Endothelial cell of hepatic sinusoid (primary cell): Measurements from ENCODE around the gene COL6A3.

Source experiments
- in situ Hi-C: cut with HindIII; loops from 2 replicates; pipeline ENCODE4 v1.10.0; 2017; ENCODE audit warnings: low sequenced_read_pairs

The COL6A3 gene

DNA sequence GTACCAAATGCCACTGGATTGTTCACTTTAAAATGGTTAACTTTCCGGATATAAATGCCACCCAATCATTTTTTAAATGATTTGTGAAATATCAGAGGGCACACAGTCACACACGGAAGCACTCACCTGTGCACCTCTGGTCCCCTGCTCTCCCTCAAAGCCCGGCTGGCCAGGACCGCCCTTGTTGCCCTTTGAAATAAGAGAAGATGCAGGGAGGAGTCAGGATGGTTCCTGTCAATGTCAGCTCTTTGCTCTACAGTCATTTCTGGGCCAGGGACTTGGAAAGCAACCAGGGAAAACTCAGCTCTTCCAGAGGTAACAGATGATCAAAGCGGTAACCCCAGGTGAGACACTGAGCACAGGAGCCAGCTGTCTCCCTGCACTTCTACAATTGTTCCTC lies 60.7 kb downstream of the COL6A3 start:
- in situ Hi-C loops: no loop called here

DNA sequence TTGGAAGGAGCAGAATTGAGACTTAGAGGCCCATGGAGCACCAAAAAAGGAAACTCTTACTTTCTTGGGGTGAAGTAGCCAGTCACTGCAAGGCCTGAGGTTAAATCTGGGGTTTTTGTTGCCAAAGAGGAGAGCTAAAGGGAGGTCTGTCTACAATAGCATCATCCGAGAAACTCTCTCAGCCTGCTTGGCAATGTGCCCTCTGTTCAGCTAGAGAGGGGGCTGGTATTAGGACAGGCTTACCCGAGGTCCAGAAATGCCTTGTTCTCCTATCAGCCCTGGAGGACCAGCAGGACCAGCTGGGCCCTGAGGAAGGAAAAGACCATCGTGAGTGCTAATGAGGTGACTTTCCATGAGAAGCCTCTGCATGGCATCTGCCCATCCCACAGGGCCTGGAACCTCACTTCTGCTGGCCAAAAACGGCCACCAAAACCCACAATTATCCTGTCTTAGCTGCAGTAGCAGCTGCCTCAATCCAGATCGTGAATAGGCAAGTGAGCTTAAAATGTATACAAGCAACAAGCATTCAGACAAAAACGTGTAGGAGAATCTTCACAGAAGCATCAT lies 61.6 kb downstream of the COL6A3 start:
- in situ Hi-C loops: no loop called here

DNA sequence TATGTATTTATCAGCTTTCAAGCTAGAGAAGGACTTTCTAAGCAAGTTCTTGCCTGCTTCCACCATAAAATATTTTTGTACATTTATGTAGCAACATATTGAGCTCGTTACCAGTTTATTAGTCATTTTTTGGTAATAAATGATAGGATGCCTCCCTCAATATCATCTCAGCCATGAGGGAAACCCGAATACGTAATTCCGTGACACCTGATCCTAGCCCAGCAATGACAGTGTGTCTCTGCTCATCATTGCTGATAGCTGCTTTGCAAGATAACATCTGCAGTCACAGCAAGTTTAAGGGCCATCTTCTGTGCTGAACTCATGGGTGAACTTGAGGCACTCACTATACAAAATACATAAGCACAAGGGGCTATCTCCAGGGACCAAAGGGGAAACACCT lies 62.2 kb downstream of the COL6A3 start:
- in situ Hi-C loops: no loop called here

DNA sequence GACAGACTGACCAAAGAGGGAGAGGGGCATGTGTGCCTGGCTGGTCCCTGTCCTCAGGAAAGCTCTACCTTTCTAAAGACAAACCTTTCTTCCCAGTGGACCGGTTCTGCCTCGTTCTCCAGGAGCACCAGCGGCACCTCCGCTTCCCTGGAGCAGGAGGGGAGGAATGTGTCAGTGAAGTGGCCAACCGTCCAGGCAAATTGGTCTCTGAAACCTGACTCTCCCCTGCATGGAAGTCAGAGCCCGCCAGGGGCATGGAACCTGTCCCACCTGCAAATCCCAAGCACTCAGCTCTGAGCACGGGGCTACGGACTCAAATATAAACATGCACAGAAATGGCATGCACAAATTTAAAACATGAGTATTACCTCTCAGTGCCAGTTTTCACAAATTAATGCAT lies 62.9 kb downstream of the COL6A3 start:
- in situ Hi-C loops: no loop called here

DNA sequence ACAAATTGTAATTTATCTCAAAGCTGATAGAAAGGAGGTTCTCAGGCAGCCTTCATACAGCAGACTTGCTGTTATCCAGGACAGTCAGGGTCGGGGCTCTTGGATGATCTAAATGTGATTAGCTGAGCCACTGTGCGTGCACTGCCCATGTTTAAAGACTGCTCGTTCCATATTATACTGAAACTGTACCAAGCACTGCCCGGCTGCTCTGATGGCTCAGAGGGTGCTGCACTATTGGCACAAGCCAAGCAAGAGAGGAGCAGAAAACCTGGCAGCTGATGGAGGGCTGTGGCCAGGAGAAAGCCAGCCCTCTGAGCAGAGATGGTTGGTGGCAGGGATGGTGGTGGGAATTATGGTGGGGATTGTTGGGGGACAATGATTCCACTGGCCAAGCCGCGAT lies 63.4 kb downstream of the COL6A3 start:
- in situ Hi-C loops: no loop called here

DNA sequence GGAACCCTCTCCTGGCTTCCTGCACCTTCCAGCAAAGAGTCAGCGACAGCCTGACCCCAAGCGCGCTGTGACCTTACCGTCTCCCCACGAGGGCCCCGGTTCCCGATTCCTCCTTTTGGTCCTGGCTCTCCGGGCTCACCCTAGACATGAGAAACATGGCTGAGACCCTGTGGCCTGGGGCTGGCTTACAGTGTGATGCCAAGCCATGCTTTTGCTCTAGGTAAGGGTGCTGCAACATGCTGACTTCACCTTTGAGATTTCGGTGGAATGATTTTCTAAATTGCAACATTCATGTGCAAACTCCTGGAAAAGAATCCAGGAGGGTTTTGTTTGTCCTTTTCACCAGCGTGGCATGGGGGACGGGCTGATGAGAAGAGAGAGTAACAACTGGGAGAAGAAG lies 63.9 kb downstream of the COL6A3 start:
- in situ Hi-C loops: no loop called here

DNA sequence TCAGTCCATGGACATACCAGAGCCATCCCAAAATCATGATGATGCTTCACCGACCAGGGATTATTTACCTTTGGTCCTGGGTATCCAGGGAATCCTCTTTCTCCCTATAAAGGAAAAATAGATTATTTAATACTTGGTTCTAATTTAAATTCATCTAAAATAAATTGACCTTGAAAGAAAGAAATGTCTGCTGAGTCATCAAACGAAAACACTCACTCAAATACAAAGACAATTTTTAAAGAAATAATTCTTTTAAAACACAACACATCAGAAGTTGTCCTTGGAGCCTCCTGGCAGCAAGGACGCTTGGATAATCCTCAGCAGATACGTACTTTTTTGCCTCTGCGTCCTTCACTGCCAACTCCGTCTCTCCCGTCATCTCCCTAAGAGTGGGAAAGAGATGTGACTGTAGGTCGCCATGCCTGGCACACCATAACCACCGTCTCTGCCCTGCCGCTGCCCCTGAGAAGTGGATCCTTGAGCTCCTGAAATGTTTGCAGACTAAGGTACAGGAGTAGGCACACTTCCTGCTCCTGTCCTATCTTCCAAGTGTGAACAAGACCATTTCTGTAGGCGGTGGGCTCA lies 65.6 kb downstream of the COL6A3 start:
- in situ Hi-C loops: no loop called here

DNA sequence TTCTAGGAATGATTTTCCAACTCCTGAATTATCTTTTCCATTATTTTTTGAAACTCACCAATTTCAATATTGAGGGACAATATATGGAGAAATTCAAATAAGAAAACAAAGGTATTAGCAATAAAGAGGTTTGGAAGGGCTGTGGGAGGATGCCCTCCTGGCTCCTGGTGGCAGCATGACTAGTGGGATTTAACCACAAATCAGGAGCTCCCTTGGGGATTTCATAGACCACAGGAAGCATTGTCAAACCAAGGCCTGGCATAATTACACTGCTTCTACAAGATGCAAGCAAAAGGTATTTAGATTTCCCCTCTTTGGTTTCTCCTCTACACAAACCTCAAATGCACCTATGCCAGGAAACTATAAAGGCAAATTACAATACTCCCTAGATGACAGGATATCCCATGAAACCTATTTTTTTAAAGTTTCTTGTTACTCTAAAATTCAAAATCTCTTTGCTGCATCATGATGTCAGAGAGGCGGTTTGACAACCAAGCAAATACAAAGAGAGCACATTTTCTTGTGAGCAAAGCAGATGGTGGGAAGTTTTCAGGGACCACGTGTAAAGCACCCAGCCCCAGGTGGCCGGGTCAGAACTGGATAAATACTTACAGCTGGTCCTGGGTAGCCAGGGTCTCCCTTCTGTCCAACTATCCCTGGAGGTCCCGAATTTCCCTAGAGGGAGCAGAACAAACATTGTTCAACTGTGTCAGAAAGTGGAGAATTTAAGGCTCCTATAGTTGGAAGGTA lies 67.9 kb downstream of the COL6A3 start:
- in situ Hi-C loops: no loop called here

DNA sequence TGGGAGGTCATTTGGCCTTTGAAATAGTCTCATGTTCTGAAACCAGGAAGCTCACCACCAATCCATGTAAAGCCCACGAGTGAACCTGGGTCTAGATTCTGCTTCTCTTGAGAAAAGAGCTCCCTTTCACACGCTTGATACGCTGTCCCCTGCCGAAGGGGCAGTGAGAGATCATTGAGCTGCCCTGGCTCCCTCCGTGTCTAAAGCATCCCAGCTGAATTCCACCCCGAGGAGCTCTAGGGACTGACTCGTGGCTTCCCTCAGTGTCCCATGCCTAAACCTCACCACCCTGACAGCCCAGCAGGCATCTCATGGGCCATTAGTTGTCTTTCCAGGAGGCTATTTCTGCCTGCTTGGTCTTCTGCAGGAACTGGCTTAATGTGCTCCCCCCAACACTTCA lies 68.6 kb downstream of the COL6A3 start:
- in situ Hi-C loops: no loop called here

DNA sequence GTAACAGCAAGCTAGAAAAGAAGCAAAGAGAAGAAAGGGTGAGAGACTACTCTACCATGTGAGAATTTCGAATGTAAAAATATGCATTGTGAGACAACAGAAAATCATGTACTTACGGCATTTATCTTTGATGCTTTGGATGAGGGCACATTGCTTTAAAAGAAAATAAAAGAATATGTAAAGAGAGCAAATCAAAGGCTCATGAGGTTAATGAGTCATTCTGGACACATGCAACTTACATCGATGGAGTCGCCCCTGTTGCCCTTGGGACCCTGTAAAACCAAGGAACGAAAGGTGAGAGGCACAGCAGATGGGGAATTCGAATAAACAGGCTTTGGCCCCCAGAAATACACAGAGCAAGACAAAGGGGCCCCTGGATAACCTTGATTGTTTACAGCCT lies 69.0 kb downstream of the COL6A3 start:
- in situ Hi-C loops: loop anchor here (5.0 kb wide), 1 partner anchor 57 kb away; no protein-coding TSS in a partner anchor

DNA sequence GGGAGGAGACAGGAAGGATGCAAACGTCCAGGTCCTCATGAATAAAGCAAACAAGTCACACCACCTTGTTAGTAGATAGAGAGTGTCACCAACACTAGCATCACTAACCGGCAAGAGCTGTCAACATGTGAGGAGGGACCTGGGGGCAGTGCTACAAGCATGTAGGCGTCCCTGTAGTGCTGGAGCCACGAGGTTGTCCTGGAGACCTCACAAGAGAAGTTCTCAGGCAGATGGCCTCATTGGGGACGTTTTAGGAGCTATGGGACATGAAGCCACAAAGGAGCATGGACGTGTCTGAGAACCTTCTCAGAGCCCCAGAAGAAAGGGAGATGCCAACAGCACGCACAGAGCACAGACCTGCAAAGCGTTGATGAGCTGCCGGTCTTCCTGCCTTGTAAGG lies 70.0 kb downstream of the COL6A3 start:
- in situ Hi-C loops: loop anchor here (5.0 kb wide), 1 partner anchor 58 kb away; no protein-coding TSS in a partner anchor

DNA sequence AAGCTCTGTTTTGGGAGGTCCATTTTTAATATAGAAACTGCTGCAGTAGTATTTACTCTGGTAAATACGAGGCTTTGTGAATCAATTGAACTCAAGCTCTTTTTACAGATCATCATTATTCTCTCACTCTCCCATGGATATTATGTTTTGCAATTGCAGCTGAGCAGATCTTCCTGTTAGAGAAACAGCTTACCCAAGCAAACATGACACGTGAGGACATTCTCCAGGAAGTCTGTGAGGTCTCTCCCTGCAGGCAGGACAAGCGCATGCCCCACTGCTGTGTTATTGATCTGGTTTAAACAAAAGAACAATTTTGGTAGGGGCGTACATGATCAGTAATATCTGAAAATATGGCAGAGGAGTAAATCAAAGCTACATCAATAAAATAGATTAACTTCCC lies 72.1 kb downstream of the COL6A3 start:
- in situ Hi-C loops: loop anchor here (5.0 kb wide), 1 partner anchor 60 kb away; no protein-coding TSS in a partner anchor

DNA sequence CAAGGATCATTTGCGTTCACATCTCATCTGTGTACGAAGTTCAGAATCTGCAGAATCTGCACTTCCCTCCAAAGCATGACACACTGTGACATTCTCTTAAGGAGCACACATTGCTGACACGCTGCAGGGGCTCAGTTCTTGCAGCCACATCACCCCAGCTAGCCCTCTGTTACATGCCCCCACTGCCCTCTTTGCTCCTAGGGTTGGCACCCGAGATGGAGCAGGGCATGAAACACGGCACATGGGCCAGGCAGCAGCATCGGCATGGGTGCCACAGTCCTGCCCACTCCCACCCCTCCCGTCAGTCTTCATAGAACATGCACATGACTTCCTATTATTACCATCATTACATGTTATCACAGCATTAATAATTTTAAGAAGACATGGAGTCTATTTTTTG lies 76.4 kb downstream of the COL6A3 start:
- in situ Hi-C loops: loop anchor here (5.0 kb wide), 1 partner anchor 175 kb away; no protein-coding TSS in a partner anchor

DNA sequence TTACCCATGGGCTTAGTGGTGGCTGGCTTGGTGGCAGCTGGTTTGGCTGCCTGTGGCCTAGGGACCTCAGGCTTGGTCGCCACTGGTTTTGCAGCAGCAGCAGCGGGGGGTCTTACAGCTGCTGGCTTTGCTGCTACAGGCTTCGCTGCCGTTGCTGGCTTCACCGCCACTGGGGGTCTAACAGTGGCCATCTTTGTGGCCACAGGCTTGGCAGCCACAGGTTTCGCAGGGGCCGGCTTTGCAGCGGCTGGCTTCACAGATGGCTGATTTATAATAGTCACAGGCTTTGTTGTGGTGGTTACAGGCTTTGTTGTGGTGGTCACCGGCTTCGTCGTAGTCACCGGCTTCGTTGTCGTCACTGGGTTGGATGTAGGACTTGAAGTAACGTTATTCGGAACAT lies 77.8 kb downstream of the COL6A3 start:
- in situ Hi-C loops: loop anchor here (5.0 kb wide), 1 partner anchor 174 kb away; no protein-coding TSS in a partner anchor

DNA sequence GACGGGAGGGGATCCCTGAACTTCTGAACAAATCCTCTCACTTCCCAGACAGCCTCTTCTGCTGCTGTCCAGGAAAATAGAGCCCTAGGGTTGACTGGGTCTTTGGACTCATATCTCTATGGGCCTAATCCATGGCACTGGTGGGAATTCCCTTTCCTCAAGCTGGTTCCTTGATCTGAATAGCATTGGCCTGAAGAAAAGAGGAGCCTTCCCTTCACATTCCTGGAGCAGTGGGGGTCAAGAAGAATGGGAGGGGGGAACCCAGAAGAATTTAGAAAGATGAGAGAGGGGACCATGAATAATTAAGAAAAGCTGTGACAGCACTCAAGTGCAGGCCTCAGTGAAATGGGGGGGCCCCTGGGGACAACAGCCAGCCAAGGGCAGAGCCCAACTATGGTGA lies 80.2 kb downstream of the COL6A3 start:
- in situ Hi-C loops: loop anchor here (5.0 kb wide), 2 partner anchors 51 to 96 kb away; no protein-coding TSS in a partner anchor

DNA sequence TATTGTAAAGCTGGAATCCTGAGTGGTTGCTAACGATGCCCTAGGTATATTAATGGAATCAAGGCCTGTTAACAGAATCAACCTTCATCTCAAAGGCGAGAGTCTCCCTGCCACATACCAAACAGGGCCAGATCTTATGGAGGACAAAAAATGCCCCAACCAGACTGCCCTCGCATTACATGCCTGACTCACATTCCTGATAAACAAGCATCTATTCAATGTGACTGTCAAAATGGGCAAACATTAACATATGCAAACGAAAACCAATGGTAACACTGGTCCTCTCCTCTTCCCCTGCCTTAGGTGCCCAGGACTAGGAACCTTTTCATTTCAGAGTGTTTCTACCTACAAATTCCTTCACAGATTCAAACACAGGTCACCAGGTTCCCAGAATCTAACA lies 83.4 kb downstream of the COL6A3 start:
- in situ Hi-C loops: loop anchor here (5.0 kb wide), 2 partner anchors 48 to 93 kb away; no protein-coding TSS in a partner anchor

DNA sequence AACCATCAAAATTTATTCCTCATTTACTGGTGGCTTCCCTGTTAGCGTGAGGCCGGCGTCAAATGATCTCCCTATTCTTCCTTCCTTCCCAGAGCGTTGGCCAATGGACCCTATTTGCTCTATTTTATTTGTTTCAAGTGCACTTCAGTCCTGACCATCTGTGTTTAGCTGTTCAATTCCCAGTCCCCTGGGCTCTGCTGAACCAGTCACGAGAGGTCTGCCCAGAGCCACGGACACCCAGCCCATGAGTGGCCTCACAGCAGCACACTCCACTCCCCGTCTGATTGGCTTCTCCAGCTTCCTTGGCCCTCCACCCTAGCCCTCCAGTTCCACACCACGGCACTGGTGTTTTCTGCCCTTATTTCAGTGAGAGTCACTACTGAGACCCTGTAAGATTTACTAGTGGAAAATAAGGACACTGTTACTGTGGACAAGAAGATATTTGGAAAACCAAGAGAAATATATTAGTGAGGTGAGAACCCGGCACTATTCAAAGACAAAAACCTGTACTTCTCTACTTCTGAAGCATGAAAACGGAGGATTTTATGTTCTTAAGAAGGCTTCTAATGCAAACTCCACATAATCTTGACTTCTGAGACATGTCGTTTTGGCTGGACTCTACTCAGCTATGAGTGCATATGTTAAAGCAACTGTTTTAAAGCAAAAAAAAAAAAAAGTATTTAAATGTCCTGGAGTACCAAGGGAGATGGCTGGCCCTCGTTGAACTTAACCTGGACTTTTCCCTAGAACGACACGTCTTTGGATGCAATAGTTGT lies 86.6 kb downstream of the COL6A3 start:
- in situ Hi-C loops: no loop called here

DNA sequence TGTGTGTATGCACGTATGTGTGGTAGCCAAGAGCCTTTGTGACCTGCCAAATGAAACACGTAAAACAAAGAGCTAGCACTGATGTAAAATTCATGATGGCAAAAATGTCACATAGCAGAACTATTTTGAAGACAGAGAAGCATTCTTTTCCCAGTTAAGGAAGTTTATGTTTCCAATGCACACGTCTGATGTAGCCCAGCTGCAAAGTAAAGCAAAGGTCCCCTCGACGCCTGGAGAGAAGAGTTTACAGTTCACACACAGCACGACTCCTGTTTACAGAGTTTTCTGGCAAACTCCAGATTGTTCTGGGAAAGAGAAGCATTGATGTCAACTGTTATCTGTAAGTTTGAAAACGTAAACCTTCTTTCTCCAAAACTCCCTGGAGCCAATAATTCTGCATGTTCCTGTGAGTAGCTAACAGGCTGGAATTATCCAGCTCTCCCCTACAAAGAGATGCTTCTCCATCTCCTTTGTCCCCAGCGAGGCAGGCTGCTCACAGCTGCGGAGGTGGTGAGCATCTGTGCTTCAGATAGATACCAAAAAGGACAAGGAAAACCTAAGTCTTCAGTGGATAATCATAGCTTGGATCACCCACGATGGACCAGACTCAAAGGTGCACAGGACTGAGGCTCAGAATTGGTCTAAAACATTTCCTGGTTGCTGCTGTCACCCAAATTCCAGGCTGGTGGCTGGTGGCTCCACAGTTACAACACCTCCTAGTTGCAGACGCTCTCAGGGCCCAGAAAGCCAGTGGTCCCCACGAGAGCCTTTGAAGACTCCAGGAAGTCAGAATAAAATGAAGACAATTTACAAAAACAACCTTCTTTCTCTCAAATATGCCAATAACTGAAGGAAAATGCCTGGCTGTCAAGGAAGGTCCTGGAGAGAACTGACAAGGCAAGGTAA lies 87.4 kb downstream of the COL6A3 start:
- in situ Hi-C loops: no loop called here

DNA sequence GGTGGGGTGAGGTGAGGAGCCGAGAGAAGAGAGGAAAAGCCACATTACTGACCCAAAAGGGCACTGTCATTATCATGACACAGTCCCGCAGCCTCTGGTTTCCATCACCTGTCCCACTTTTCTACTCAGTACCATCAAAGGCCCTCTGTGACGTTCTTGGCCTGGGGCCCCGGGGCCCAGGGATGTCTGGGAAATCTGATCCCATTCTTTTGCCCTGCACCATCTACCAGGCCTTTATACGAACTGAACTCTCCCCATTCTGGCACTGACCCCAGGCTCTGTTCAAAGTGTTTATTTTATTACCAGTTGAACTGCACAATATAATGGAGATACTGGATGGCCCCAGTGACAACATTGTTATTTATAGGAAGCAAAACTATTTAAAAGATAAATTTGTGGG lies 89.1 kb downstream of the COL6A3 start:
- in situ Hi-C loops: no loop called here

DNA sequence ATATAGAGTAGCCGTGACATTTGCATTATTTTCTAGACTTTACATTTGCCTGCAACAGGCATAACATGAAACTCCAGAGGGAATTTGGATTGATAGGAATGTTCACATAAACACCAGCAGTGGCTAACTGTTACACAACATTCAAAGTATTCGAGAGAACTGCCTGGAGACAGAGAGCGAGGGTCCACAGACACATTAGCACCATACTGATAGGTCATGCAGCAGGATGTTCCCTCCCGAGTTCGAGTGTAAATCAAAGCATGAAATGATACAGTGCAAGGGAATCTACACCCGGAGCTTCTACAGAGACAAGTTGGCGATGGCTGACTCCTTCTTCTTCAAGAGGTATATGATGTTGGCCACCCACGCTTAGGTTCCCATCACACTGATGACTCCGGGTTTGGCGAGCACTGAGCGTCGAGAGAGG lies 89.5 kb downstream of the COL6A3 start:
- in situ Hi-C loops: no loop called here
